H1 (cell line): ENCODE results near the gene PREX1. TPM values are rescaled to one million over a fixed set of nuclear protein-coding genes. Genes with fewer than 3 reads are reported as not detected.

ENCODE experiments used
- CTCF ChIA-PET: fragments of 300-600 bp; sonication (Branson Sonifier 250); formaldehyde crosslinking; loops from one replicate; lab custom pipeline; 2021; ENCODE audit not compliant: partially characterized antibody; lab: Charles Lee
- POLR2A ChIA-PET: fragments of 300-600 bp; sonication (Branson Sonifier 250); formaldehyde crosslinking; loops from one replicate; lab custom pipeline; 2021; ENCODE audit warnings: inconsistent platforms; ENCODE audit not compliant: partially characterized antibody; lab: Charles Lee
- DNase-seq, 2 experiments: peaks; one replicate each; pipeline versions ENCODE4 v3.0.0 to v3.0.0-alpha.2; 2010 to 2022; ENCODE audit warnings: low spot score in 2 of 2, low read depth in 1 of 2, mixed read lengths in 1 of 2
- FAIRE-seq: peaks from 2 replicates; lab custom pipeline; 2011; peaks lifted over from hg19 to GRCh38; lab: Jason Lieb, UNC
- H2AFZ ChIP-seq: 2 replicates; pipeline ENCODE4 v1.8.1; 2012; ENCODE audit warnings: low read length, inconsistent platforms
- H2AK5ac ChIP-seq: 2 replicates; pipeline ENCODE4 v1.6.1; 2013; ENCODE audit warnings: low read depth, low read length
- H2BK120ac ChIP-seq: replicated peaks from 2 replicates; pipeline ENCODE3; 2013; ENCODE audit warnings: low read depth, low read length, inconsistent platforms
- H2BK12ac ChIP-seq: 2 replicates; pipeline ENCODE4 v1.6.1; 2013; ENCODE audit warnings: low read depth, low read length
- H2BK15ac ChIP-seq: 2 replicates; pipeline ENCODE4 v1.6.1; 2013; ENCODE audit warnings: low read length
- H2BK20ac ChIP-seq: 2 replicates; pipeline ENCODE4 v1.6.1; 2013; ENCODE audit warnings: low read length
- H2BK5ac ChIP-seq: 2 replicates; pipeline ENCODE4 v1.6.1; 2013; ENCODE audit warnings: low read depth, low read length
- H3K14ac ChIP-seq: 2 replicates; pipeline ENCODE4 v1.6.1; 2013; ENCODE audit warnings: inconsistent platforms; ENCODE audit not compliant: insufficient read length
- H3K18ac ChIP-seq: 2 replicates; pipeline ENCODE4 v1.6.1; 2013; ENCODE audit warnings: low read length; ENCODE audit errors: extremely low read depth
- H3K23ac ChIP-seq: 2 replicates; pipeline ENCODE4 v1.6.1; 2013; ENCODE audit warnings: inconsistent platforms; ENCODE audit not compliant: insufficient read length
- H3K23me2 ChIP-seq: 2 replicates; pipeline ENCODE4 v1.6.1; 2013; ENCODE audit warnings: low read depth, low read length
- H3K27ac ChIP-seq: 2 replicates; pipeline ENCODE4 v1.6.1; 2011; ENCODE audit warnings: low read depth, low read length, inconsistent platforms
- H3K27me3 ChIP-seq, 4 experiments: replicated peaks in 1 of 4; 1 replicate in 1 of 4; 2 replicates in 3 of 4; pipeline versions ENCODE4 v1.6.1 to v1.8.1; 2011 to 2013; ENCODE audit warnings: low read length in 3 of 4, mild to moderate bottlenecking in 3 of 4, inconsistent platforms in 2 of 4, mixed read lengths in 2 of 4, moderate library complexity in 1 of 4; ENCODE audit not compliant: control insufficient read depth in 3 of 4, insufficient read depth in 3 of 4; ENCODE audit errors: extremely low read depth in 1 of 4
- H3K36me3 ChIP-seq, 4 experiments: 2 replicates each; pipeline versions ENCODE4 v1.6.1 to v1.8.1; 2011 to 2013; ENCODE audit warnings: mild to moderate bottlenecking in 4 of 4, low read length in 3 of 4, moderate library complexity in 2 of 4, control low read depth in 1 of 4, inconsistent platforms in 1 of 4; ENCODE audit not compliant: insufficient read depth in 4 of 4, control insufficient read depth in 2 of 4
- H3K4ac ChIP-seq: replicated peaks from 2 replicates; pipeline ENCODE3; 2013; ENCODE audit warnings: low read length, low read depth, mixed read lengths, inconsistent platforms; ENCODE audit not compliant: insufficient read length
- H3K4me1 ChIP-seq, 4 experiments: replicated peaks in 1 of 4; 1 replicate in 1 of 4; 2 replicates in 3 of 4; pipeline versions ENCODE4 v1.6.1 to v1.8.1; 2011 to 2013; ENCODE audit warnings: low read length in 3 of 4, inconsistent platforms in 2 of 4, mixed read lengths in 1 of 4; ENCODE audit not compliant: insufficient read depth in 4 of 4, control insufficient read depth in 3 of 4
- H3K4me2 ChIP-seq, 2 experiments: 2 replicates each; pipeline versions ENCODE4 v1.6.1 to v1.8.1; 2011 to 2013; ENCODE audit warnings: low read depth in 2 of 2, low read length in 2 of 2, control low read depth in 1 of 2, inconsistent platforms in 1 of 2, mild to moderate bottlenecking in 1 of 2; ENCODE audit not compliant: insufficient read depth in 1 of 2
- H3K4me3 ChIP-seq, 4 experiments: fragments of 200-600, 300-600 bp in 1 of 4; sonication (generic), shearing (Covaris generic), sonication (Bioruptor Twin) in 1 of 4; 2 replicates each; pipeline versions ENCODE4 v1.5.1 to v1.8.1; 2011 to 2016; ENCODE audit warnings: low read length in 4 of 4, low read depth in 3 of 4, control low read depth in 2 of 4, inconsistent platforms in 2 of 4, mild to moderate bottlenecking in 2 of 4, mixed read lengths in 1 of 4, moderate library complexity in 1 of 4; ENCODE audit not compliant: insufficient read depth in 2 of 4; ENCODE audit errors: extremely low read depth in 1 of 4
- H3K56ac ChIP-seq: replicated peaks from 2 replicates; pipeline ENCODE3; 2013; ENCODE audit warnings: low read depth, mild to moderate bottlenecking, mixed read lengths, low read length, inconsistent platforms; ENCODE audit not compliant: insufficient read length
- H3K79me1 ChIP-seq: 2 replicates; pipeline ENCODE4 v1.6.1; 2013; ENCODE audit warnings: low read depth, low read length, control low read depth
- H3K79me2 ChIP-seq, 2 experiments: 2 replicates each; pipeline versions ENCODE4 v1.6.1 to v1.8.1; 2012 to 2013; ENCODE audit warnings: low read length in 2 of 2, mild to moderate bottlenecking in 2 of 2, inconsistent platforms in 1 of 2; ENCODE audit not compliant: insufficient read depth in 2 of 2, control insufficient read depth in 1 of 2
- H3K9ac ChIP-seq, 4 experiments: replicated peaks in 1 of 4; 1 replicate in 1 of 4; 2 replicates in 3 of 4; pipeline versions ENCODE4 v1.6.1 to v1.8.1; 2011 to 2013; ENCODE audit warnings: low read depth in 3 of 4, low read length in 3 of 4, control low read depth in 2 of 4, mild to moderate bottlenecking in 2 of 4, moderate library complexity in 2 of 4, inconsistent platforms in 1 of 4; ENCODE audit errors: extremely low read depth in 1 of 4
- H3K9me3 ChIP-seq, 2 experiments: 2 replicates each; pipeline versions ENCODE4 v1.6.1 to v1.8.1; 2012 to 2013; ENCODE audit warnings: mild to moderate bottlenecking in 2 of 2, moderate library complexity in 2 of 2, control low read depth in 1 of 2, inconsistent platforms in 1 of 2, low read depth in 1 of 2, low read length in 1 of 2, mixed read lengths in 1 of 2; ENCODE audit not compliant: insufficient read depth in 2 of 2
- H4K20me1 ChIP-seq, 2 experiments: replicated peaks in 1 of 2; 2 replicates each; pipeline versions ENCODE3 to v1.8.1; 2011 to 2013; ENCODE audit warnings: inconsistent platforms in 2 of 2, low read length in 2 of 2, mild to moderate bottlenecking in 1 of 2; ENCODE audit not compliant: insufficient read depth in 2 of 2, control insufficient read depth in 1 of 2
- H4K5ac ChIP-seq: 2 replicates; pipeline ENCODE4 v1.6.1; 2013; ENCODE audit warnings: low read length, low read depth, mixed read lengths, inconsistent platforms; ENCODE audit not compliant: insufficient read length
- H4K8ac ChIP-seq: 2 replicates; pipeline ENCODE4 v1.8.0; 2013; ENCODE audit warnings: mild to moderate bottlenecking, moderate library complexity, low read length, inconsistent platforms; ENCODE audit not compliant: insufficient read depth; ENCODE audit errors: extremely low read depth
- H4K91ac ChIP-seq: replicated peaks from 2 replicates; pipeline ENCODE3; 2013; ENCODE audit warnings: low read length, mixed read lengths, inconsistent platforms; ENCODE audit not compliant: insufficient read length
- BCL11A ChIP-seq, 2 experiments: IDR thresholded peaks; one replicate each; pipeline ENCODE4 v1.6.1; 2011; ENCODE audit warnings: low read depth in 2 of 2, low read length in 2 of 2, mild to moderate bottlenecking in 2 of 2
- EP300 ChIP-seq, 2 experiments: IDR thresholded peaks; 1 replicate in 1 of 2; 2 replicates in 1 of 2; pipeline ENCODE4 v1.6.1; 2011 to 2012; ENCODE audit warnings: low read depth in 2 of 2, low read length in 2 of 2, mild to moderate bottlenecking in 2 of 2, borderline replicate concordance in 1 of 2, inconsistent platforms in 1 of 2, moderate library complexity in 1 of 2
- KDM4A ChIP-seq: IDR thresholded peaks from one replicate; pipeline ENCODE4 v1.7.1; 2012; ENCODE audit warnings: low read depth, mild to moderate bottlenecking, moderate library complexity, low read length, inconsistent platforms; ENCODE audit not compliant: severe bottlenecking
- KDM5A ChIP-seq: fragments of 200-600 bp; IDR thresholded peaks from 2 replicates; pipeline ENCODE4 v1.7.1; 2012; ENCODE audit warnings: mild to moderate bottlenecking, low read length, inconsistent platforms, mixed read lengths
- WGBS, 2 experiments: shearing (Covaris generic) in 1 of 2; methylation state at CpG; one replicate each; pipeline versions ENCODE4 v1.1.6 to v1.1.7; 2013 to 2015; ENCODE audit warnings: low lambda C conversion rate in 2 of 2, mixed read lengths in 2 of 2, inconsistent platforms in 1 of 2, low coverage in 1 of 2, missing lambda C conversion rate in 1 of 2; ENCODE audit not compliant: insufficient replicate concordance in 2 of 2, insufficient coverage in 1 of 2, insufficient read length in 1 of 2; ENCODE audit errors: extremely low coverage in 1 of 2, missing lambda C conversion rate in 1 of 2; 5-methylcytosine and 5-hydroxymethylcytosine counted together
- polyA plus RNA-seq, 7 experiments: library from polyadenylated mRNA; depleted of rRNA in 3 of 7; stranded (reverse) in 5 of 7; unstranded in 2 of 7; fragments of >200 nt in 5 of 7; fragments of 200-250 nt in 2 of 7; gene quantifications; 1 replicate in 5 of 7; 2 replicates in 1 of 7; 4 replicates in 1 of 7; pipeline versions ENCODE4 v1.2.1 to v1.2.3, GENCODE V29; 2011 to 2013; ENCODE audit warnings: missing spikeins in 2 of 7, mixed read lengths in 2 of 7
- total RNA-seq: library from RNA; stranded (reverse); fragmentation: NEBNext Ultra II Directional; extraction: Animal tissue kit (Norgen Biotek cat#: 25700); gene quantifications from 2 replicates; pipeline ENCODE4 v1.2.1, GENCODE V29; 2021

Gene PREX1
- total and polyA plus RNA-seq, 2 of the 8 experiments (the other 6 are each of a cell fraction or from before 2014, with no cell fraction given): 10.7 to 12.8 TPM

DNA sequence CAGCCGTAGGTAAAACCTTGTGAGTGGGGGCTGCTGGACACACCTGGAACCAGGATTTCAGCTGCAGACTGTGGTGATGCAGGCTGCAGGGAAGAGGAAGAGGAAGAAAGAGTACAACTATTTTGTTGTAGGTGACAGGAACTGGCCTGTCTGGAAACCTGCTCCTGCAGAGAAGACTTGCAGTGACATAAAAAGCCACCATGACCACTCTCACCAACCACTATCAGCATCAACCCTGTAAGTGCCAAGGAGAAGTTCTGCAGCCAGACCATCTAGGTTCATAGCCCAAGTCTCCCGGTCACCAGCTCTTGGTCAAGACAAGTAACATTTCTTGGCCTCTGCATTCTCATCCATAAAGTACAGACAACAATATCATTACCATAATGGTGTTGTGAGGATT is 91.2 kb downstream of the PREX1 start:
- no peak overlapping the region for H2BK15ac ChIP-seq
- H3K79me1 ChIP-seq: no peaks in the 10 kb centered on the region
- no peak overlapping the region for H3K4me3 ChIP-seq
- no peak overlapping the region for H2BK120ac ChIP-seq
- 76% methylated on average over 2 of the region's 2 CpGs; no CpG with 5 or more reads in 1 of the 2 experiments for WGBS, 2 experiments
- H2AK5ac ChIP-seq: no peak overlapping the region
- H3K27ac ChIP-seq: no peak overlapping the region
- no peaks in the 10 kb centered on the region for H3K36me3 ChIP-seq
- H4K20me1 ChIP-seq: no peaks in the 10 kb centered on the region
- DNase-seq (no peak), FAIRE-seq (no peak)
- H2BK12ac ChIP-seq: no peak overlapping the region
- no peak overlapping the region for H3K4me2 ChIP-seq
- CTCF ChIA-PET: interaction anchor here (1.3 kb wide), 1 partner anchor 168 kb away, joined by 6 read pairs; no protein-coding TSS in a partner anchor
- no peaks in the 10 kb centered on the region for H3K79me2 ChIP-seq
- H3K23ac ChIP-seq: no peak overlapping the region
- no peak overlapping the region for H3K4ac ChIP-seq
- no peak overlapping the region for H3K14ac ChIP-seq
- H3K4me1 ChIP-seq: peaks cover 0 to 3% (median 0%) of the 10 kb centered on the region in 4 experiments; a peak in 3 of 7 replicates
- no peak overlapping the region for H4K5ac ChIP-seq
- H3K23me2 ChIP-seq: no peaks in the 10 kb centered on the region
- no peaks in the 10 kb centered on the region for H3K27me3 ChIP-seq
- H3K56ac ChIP-seq: no peak overlapping the region
- no peak overlapping the region for H2BK20ac ChIP-seq
- POLR2A ChIA-PET: no interaction called here
- H3K9ac ChIP-seq: no peak overlapping the region
- no peak overlapping the region for H2BK5ac ChIP-seq
- no peak overlapping the region for H4K8ac ChIP-seq
- H3K18ac ChIP-seq: no peak overlapping the region
- no peak overlapping the region for H4K91ac ChIP-seq
- no peaks in the 10 kb centered on the region for H3K9me3 ChIP-seq
- H2AFZ ChIP-seq: no peak overlapping the region
- TF ChIP-seq KDM5A: no peak
- TF ChIP-seq EP300 (IDR thresholded peaks at IDR 0.05; ENCODE audit: borderline replicate concordance in 1 of 2, low read depth in 2 of 2, low read length in 2 of 2): no peak
- no peak for TF ChIP-seq BCL11A (IDR thresholded peaks at IDR 0.05; ENCODE audit: low read depth in 2 of 2, low read length in 2 of 2)
- no peak for TF ChIP-seq KDM4A
